GM18951 (cell line): ENCODE results near the gene SH3TC2.

Experiments
- POLR2A ChIP-seq: IDR thresholded peaks from 4 replicates; pipeline ENCODE4 v1.6.1; 2011; ENCODE audit warnings: mild to moderate bottlenecking; ENCODE audit not compliant: insufficient read length, insufficient read depth; ENCODE audit errors: extremely low read depth
- in situ Hi-C: fragments of 300-500 bp; cut with MboI; formaldehyde crosslinking; loops from one replicate; pipeline ENCODE4 v1.12.0; 2022; ENCODE audit warnings: low sequenced_read_pairs, mixed read lengths, inconsistent platforms; ENCODE audit not compliant: unreplicated experiment

SH3TC2 gene

GRCh38 chr5:149073213-149073612 lies 10.4 kb upstream of the SH3TC2 start:
- no peak for TF ChIP-seq POLR2A
- in situ Hi-C loops = no loop called here

- in situ Hi-C loops = no loop called here
- no peak for TF ChIP-seq POLR2A
These were observed 9.9 kb upstream of the SH3TC2 start for GRCh38 chr5:149072791-149073190.

- in situ Hi-C loops = no loop called here
- no peak for TF ChIP-seq POLR2A
These were observed 9.5 kb upstream of the SH3TC2 start for GRCh38 chr5:149072376-149072775.

- in situ Hi-C loops = no loop called here
- TF ChIP-seq POLR2A = no peak
These were observed 8.9 kb upstream of the SH3TC2 start for GRCh38 chr5:149071756-149072155.

- in situ Hi-C loops = no loop called here
- no peak for TF ChIP-seq POLR2A
These were observed 8.4 kb upstream of the SH3TC2 start for GRCh38 chr5:149071216-149071615.

- no peak for TF ChIP-seq POLR2A
- in situ Hi-C loops = no loop called here
These were observed 6.8 kb upstream of the SH3TC2 start for GRCh38 chr5:149069711-149070110.

GRCh38 chr5:149063896-149064478 lies 1.1 kb upstream of the SH3TC2 start:
- no peak for TF ChIP-seq POLR2A
- in situ Hi-C loops = no loop called here

- in situ Hi-C loops = no loop called here
- TF ChIP-seq POLR2A = no peak
These were observed 368 bp downstream of the SH3TC2 start for GRCh38 chr5:149062371-149063016.

- in situ Hi-C loops = no loop called here
- no peak for TF ChIP-seq POLR2A
These were observed 1.5 kb downstream of the SH3TC2 start for GRCh38 chr5:149061341-149061740.

GRCh38 chr5:149060325-149060724 lies 2.5 kb downstream of the SH3TC2 start:
- in situ Hi-C loops = no loop called here

GRCh38 chr5:149056616-149057165 lies 6.2 kb downstream of the SH3TC2 start:
- no peak for TF ChIP-seq POLR2A
- in situ Hi-C loops = no loop called here

More at GRCh38 chr5:149060325-149060724, 2.5 kb downstream of the SH3TC2 start:
- no peak for TF ChIP-seq POLR2A

- in situ Hi-C loops = no loop called here
- no peak for TF ChIP-seq POLR2A
These were observed 8.4 kb downstream of the SH3TC2 start for GRCh38 chr5:149054416-149054815.

- in situ Hi-C loops = no loop called here
- TF ChIP-seq POLR2A = no peak
These were observed 9.7 kb downstream of the SH3TC2 start for GRCh38 chr5:149053072-149053695.

GRCh38 chr5:149049371-149049781 lies 13.5 kb downstream of the SH3TC2 start:
- in situ Hi-C loops = no loop called here

More at GRCh38 chr5:149049371-149049781, 13.5 kb downstream of the SH3TC2 start:
- TF ChIP-seq POLR2A = no peak
